Activated naive CD4-positive, alpha-beta T cell treated with anti-CD3 and anti-CD28 coated beads, Interleukin-2, amount 50 U/mL, for 24 hours (primary cell): ENCODE data around the gene CLUH.
"Not testable (repeated sequence)": the region's sequence is repeated elsewhere in the genome, so short reads cannot be mapped to it uniquely, and the experiment has no call there.

ENCODE experiments used
- H3K27ac Mint-ChIP-seq: one replicate; pipeline ENCODE4 v1.8.0; 2021; ENCODE audit warnings: mild to moderate bottlenecking, mixed read lengths
- H3K27me3 Mint-ChIP-seq: one replicate; pipeline ENCODE4 v1.8.0; 2021; ENCODE audit warnings: mixed read lengths
- H3K36me3 Mint-ChIP-seq: one replicate; pipeline ENCODE4 v1.8.0; 2021; ENCODE audit warnings: mixed read lengths
- H3K4me1 Mint-ChIP-seq: one replicate; pipeline ENCODE4 v1.8.0; 2021; ENCODE audit warnings: mixed read lengths
- H3K4me3 Mint-ChIP-seq: one replicate; pipeline ENCODE4 v1.8.0; 2021; ENCODE audit warnings: mild to moderate bottlenecking, mixed read lengths
- H3K9me3 Mint-ChIP-seq: one replicate; pipeline ENCODE4 v1.8.0; 2021; ENCODE audit warnings: mixed read lengths

The CLUH gene

GRCh38 chr17:2707721-2708584 lies 3.6 kb downstream of the CLUH start:
- Mint-ChIP-seq H3K36me3 (peaks cover 1% of the 10 kb centered on the region), H3K27ac (peak overlapping the region; percentile 41), H3K27me3 (no peaks in the 10 kb centered on the region), H3K4me3 (peak overlapping the region; percentile 95), H3K4me1 (peaks cover 37% of the 10 kb centered on the region), H3K9me3 (no peaks in the 10 kb centered on the region)

- no peak overlapping the region for H3K4me3 Mint-ChIP-seq
- H3K27me3 Mint-ChIP-seq = no peaks in the 10 kb centered on the region
- no peaks in the 10 kb centered on the region for H3K9me3 Mint-ChIP-seq
- H3K4me1 Mint-ChIP-seq = peaks cover 29% of the 10 kb centered on the region
- peak overlapping the region; percentile 30 for H3K27ac Mint-ChIP-seq
- peaks cover 1% of the 10 kb centered on the region for H3K36me3 Mint-ChIP-seq
Measured at GRCh38 chr17:2706911-2707510, 4.6 kb downstream of the CLUH start.

GRCh38 chr17:2705888-2706795 lies 5.4 kb downstream of the CLUH start:
- no peak overlapping the region for H3K4me3 Mint-ChIP-seq
- H3K36me3 Mint-ChIP-seq = peaks cover 1% of the 10 kb centered on the region
- peaks cover 29% of the 10 kb centered on the region for H3K4me1 Mint-ChIP-seq
- no peak overlapping the region for H3K27ac Mint-ChIP-seq
- H3K27me3 Mint-ChIP-seq = no peaks in the 10 kb centered on the region
- no peaks in the 10 kb centered on the region for H3K9me3 Mint-ChIP-seq

- H3K27ac Mint-ChIP-seq = no peak overlapping the region
- H3K9me3 Mint-ChIP-seq = no peaks in the 10 kb centered on the region
- H3K27me3 Mint-ChIP-seq = no peaks in the 10 kb centered on the region
- no peak overlapping the region for H3K4me3 Mint-ChIP-seq
- peaks cover 1% of the 10 kb centered on the region for H3K36me3 Mint-ChIP-seq
- H3K4me1 Mint-ChIP-seq = peaks cover 26% of the 10 kb centered on the region
Measured at GRCh38 chr17:2705263-2705662, 6.3 kb downstream of the CLUH start.

DNA sequence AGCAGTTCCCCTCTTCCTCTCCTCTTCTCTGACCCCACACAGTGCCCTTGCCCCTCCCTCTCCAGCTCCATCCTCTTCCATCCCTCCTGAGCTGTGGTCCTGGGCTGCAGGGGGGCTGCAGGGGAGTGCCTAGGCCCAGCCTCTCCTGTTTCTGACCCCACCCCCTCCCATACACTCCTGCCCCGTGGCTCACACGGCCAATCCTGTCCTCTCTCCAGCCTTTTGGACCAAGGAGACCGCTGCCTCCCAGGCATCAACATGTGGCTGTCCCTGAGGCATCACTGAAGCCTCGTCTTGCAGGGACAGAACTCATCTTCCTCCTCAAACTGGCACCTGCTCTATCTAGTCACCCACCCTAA lies 6.7 kb downstream of the CLUH start:
- no peaks in the 10 kb centered on the region for H3K9me3 Mint-ChIP-seq
- no peaks in the 10 kb centered on the region for H3K27me3 Mint-ChIP-seq
- peaks cover under 1% of the 10 kb centered on the region for H3K36me3 Mint-ChIP-seq
- H3K4me3 Mint-ChIP-seq = no peak overlapping the region
- H3K27ac Mint-ChIP-seq = no peak overlapping the region
- peaks cover 22% of the 10 kb centered on the region for H3K4me1 Mint-ChIP-seq

DNA sequence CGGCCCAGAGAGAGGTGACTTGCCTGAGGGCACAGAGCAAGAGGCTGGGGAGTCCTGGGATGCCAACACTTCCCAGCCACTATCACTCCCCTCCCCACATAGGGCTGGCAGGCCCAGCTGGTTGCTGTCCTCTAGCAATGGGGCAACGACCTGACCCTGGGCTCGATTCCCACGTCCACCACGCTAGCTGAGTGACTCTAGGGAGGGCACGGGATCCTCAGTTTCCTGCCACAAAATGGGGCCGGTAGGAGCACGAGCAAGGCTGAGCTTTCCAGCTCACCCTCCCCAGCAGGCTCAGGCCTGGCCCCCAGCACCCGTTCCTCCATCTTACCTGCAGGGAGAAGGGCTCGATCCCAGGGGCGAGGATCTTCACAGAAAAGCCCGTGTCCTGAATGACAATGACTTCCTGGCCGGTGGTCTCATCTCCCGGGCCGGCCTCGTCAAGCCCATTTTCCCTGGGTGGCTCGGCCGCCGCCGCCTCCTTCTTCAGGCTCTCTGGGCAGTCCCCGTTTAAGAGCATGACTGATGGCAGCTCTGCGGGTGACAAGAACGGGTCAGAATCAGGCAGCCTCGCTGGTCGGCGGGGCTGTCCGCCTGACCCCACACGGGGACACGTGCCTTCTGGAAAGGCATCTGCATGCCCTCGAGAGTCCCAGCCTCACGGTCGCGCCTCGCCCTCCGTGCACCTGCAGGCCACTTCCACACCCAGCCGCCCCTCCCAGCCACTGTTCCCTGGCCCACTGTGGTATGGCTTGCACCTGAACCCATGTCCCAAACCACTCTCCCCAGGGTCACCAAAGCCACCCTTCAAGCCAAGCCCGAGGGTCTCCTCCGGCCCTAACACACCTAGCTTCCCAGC lies 7.3 kb downstream of the CLUH start:
- Mint-ChIP-seq H3K4me3 (no peak overlapping the region), H3K36me3 (no peaks in the 10 kb centered on the region), H3K4me1 (peaks cover 16% of the 10 kb centered on the region), H3K27ac (no peak overlapping the region), H3K9me3 (no peaks in the 10 kb centered on the region), H3K27me3 (no peaks in the 10 kb centered on the region)

DNA sequence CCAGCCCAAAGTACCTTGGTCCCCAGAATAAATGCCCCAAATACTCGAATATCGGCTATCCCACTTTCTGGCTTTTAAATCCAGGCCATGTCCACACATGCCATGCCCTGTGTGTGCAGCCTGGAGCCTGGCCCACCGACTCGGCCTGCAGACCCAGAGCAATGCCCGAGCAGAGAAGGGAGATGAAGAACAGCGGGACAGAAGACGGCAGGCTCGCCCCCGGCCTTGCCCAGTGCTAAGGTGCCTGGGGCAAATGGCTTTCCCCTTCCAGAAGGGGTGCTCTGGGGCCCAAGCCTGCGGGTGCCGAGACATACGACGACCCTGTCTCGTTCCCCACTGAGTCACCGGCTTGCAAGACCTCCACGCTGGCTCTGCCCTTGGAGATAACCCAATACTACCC lies 8.0 kb downstream of the CLUH start:
- Mint-ChIP-seq H3K27me3 (no peaks in the 10 kb centered on the region), H3K4me1 (peaks cover 10% of the 10 kb centered on the region), H3K36me3 (no peaks in the 10 kb centered on the region), H3K9me3 (no peaks in the 10 kb centered on the region), H3K27ac (no peak overlapping the region), H3K4me3 (no peak overlapping the region)

GRCh38 chr17:2703181-2703580 lies 8.4 kb downstream of the CLUH start:
- Mint-ChIP-seq H3K4me3 (no peak overlapping the region), H3K27ac (no peak overlapping the region), H3K4me1 (peaks cover 7% of the 10 kb centered on the region), H3K27me3 (no peaks in the 10 kb centered on the region), H3K36me3 (no peaks in the 10 kb centered on the region), H3K9me3 (no peaks in the 10 kb centered on the region)

DNA sequence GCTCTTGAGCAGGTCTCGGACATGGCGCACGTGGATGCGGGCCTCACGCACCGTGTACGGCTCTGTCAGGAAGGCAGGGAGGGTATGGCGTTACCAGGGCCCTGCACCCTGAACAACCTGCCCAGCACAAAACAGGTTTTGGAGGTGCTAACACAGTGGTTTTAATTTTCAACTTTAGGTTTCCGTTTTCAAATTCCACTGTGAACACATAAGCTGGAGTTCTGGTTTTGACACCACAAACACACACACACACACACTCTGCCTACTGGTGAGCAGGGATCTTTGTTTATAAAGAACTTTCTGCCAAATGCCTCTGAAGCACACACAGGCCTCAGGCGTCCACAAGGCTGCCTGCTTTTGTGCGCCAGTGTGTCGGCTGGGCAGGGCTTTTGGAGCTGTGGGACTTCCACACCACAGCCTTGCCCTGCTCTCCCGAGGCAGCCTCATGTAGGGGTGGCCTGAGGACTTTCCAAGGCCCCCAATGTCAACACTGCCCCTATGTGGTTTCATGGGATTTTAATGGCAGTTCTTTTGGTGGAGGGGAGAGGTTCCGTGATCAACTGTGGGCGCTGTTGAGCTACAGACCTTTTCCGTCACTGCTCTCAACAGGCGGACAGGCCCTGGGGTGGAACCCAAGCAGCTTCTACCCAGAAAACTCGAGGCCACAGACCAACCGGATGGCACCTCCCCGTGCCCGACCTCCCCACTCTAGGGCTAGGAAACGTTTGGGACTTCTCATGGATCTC lies 9.4 kb downstream of the CLUH start:
- H3K4me1 Mint-ChIP-seq = peaks cover 6% of the 10 kb centered on the region
- H3K27me3 Mint-ChIP-seq = no peaks in the 10 kb centered on the region
- H3K4me3 Mint-ChIP-seq = no peak overlapping the region
- no peak overlapping the region for H3K27ac Mint-ChIP-seq
- no peaks in the 10 kb centered on the region for H3K9me3 Mint-ChIP-seq
- no peaks in the 10 kb centered on the region for H3K36me3 Mint-ChIP-seq

- Mint-ChIP-seq H3K36me3 (peaks cover 1% of the 10 kb centered on the region), H3K4me1 (peaks cover 6% of the 10 kb centered on the region)
Measured at GRCh38 chr17:2701161-2701995, 10.2 kb downstream of the CLUH start.

GRCh38 chr17:2700491-2701141 lies 10.9 kb downstream of the CLUH start:
- H3K36me3 Mint-ChIP-seq = peaks cover 1% of the 10 kb centered on the region

More at GRCh38 chr17:2701161-2701995, 10.2 kb downstream of the CLUH start:
- Mint-ChIP-seq H3K9me3 (no peaks in the 10 kb centered on the region), H3K27me3 (no peaks in the 10 kb centered on the region), H3K4me3 (no peak overlapping the region), H3K27ac (no peak overlapping the region)

GRCh38 chr17:2700030-2700490 lies 11.5 kb downstream of the CLUH start:
- Mint-ChIP-seq H3K4me3 (no peak overlapping the region), H3K4me1 (no peaks in the 10 kb centered on the region), H3K36me3 (peaks cover 1% of the 10 kb centered on the region)

More at GRCh38 chr17:2700491-2701141, 10.9 kb downstream of the CLUH start:
- no peaks in the 10 kb centered on the region for H3K9me3 Mint-ChIP-seq
- H3K4me3 Mint-ChIP-seq = no peak overlapping the region
- H3K27ac Mint-ChIP-seq = no peak overlapping the region
- H3K4me1 Mint-ChIP-seq = peaks cover 4% of the 10 kb centered on the region
- no peaks in the 10 kb centered on the region for H3K27me3 Mint-ChIP-seq

DNA sequence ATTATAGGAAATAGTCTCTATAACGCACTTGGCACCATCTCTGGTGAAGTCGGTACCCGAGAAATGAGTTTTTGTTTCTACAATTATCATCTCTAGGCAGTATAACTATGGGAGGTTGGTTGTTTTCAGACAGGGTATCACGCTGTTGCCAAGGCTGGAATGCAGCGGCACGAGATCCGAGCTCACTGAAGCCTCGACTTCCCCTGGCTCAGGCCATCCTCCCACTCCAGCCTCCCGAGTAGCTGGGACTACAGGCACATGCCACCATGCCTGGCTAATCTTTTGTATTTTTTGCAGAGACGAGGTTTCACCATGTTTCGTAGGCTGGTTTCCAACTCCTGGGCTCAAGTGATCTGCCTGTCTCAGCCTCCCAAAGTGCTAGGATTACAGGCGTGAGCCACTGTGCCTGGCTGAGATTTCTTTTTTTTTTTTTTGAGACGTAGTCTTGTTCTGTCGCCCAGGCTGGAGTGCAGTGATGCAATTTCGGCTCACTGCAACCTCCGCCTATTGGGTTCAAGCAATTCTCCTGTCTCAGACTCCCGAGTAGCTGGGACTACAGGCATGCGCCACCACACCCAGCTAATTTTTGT lies 12.3 kb downstream of the CLUH start:
- H3K27ac Mint-ChIP-seq, H3K36me3 Mint-ChIP-seq, H3K9me3 Mint-ChIP-seq, H3K4me1 Mint-ChIP-seq, H3K27me3 Mint-ChIP-seq, H3K4me3 Mint-ChIP-seq: not testable (repeated sequence)

More at GRCh38 chr17:2700030-2700490, 11.5 kb downstream of the CLUH start:
- no peak overlapping the region for H3K27ac Mint-ChIP-seq
- H3K9me3 Mint-ChIP-seq = no peaks in the 10 kb centered on the region
- no peaks in the 10 kb centered on the region for H3K27me3 Mint-ChIP-seq
